NCI-H748 treated with DMSO at 0.1 percent for 48 hours (cell line): ENCODE results near the gene VAV2.

Source experiments
- DNase-seq: peaks from one replicate; lab custom pipeline; 2025; lab: John Stamatoyannopoulos, UW

The VAV2 gene

GRCh38 chr9:133833388-133834025 lies 158.6 kb downstream of the VAV2 start:
- DNase-seq: no peak

GRCh38 chr9:133832877-133833276 lies 159.2 kb downstream of the VAV2 start:
- DNase-seq: no peak

GRCh38 chr9:133830711-133831110 lies 161.4 kb downstream of the VAV2 start:
- no peak for DNase-seq

- no peak for DNase-seq
Measured at GRCh38 chr9:133830310-133830709, 161.8 kb downstream of the VAV2 start.

GRCh38 chr9:133828338-133828997 lies 163.7 kb downstream of the VAV2 start:
- DNase-seq: no peak

GRCh38 chr9:133826289-133827085 lies 165.6 kb downstream of the VAV2 start:
- DNase-seq: no peak

GRCh38 chr9:133825555-133826218 lies 166.4 kb downstream of the VAV2 start:
- no peak for DNase-seq

GRCh38 chr9:133824802-133825186 lies 167.3 kb downstream of the VAV2 start:
- no peak for DNase-seq

- no peak for DNase-seq
Measured at GRCh38 chr9:133824106-133824801, 167.9 kb downstream of the VAV2 start.

GRCh38 chr9:133823189-133824105 lies 168.7 kb downstream of the VAV2 start:
- no peak for DNase-seq

- no peak for DNase-seq
Measured at GRCh38 chr9:133822430-133823065, 169.6 kb downstream of the VAV2 start.

- no peak for DNase-seq
Measured at GRCh38 chr9:133821601-133822429, 170.3 kb downstream of the VAV2 start.

GRCh38 chr9:133819923-133820322 lies 172.2 kb downstream of the VAV2 start:
- no peak for DNase-seq

- DNase-seq: no peak
Measured at GRCh38 chr9:133818444-133818843, 173.7 kb downstream of the VAV2 start.

GRCh38 chr9:133815781-133816180 lies 176.3 kb downstream of the VAV2 start:
- DNase-seq: no peak

- no peak for DNase-seq
Measured at GRCh38 chr9:133814586-133815208, 177.4 kb downstream of the VAV2 start.

- no peak for DNase-seq
Measured at GRCh38 chr9:133813749-133814585, 178.2 kb downstream of the VAV2 start.
